GM12865 (cell line): ENCODE results near the gene SRPK2.
A peak's percentile ranks its signal among the peaks of the same experiment; 100 is the strongest.

Source experiments
- DNase-seq: peaks from one replicate; pipeline ENCODE4 v3.0.0; 2010; ENCODE audit warnings: low read depth
- H3K4me3 ChIP-seq: 2 replicates; pipeline ENCODE4 v1.5.1; 2011; ENCODE audit warnings: mild to moderate bottlenecking, low read depth, low read length, control low read depth
- TF ChIP-seq, protein P1 (sequence below): IDR thresholded peaks from 2 replicates; pipeline ENCODE4 v1.5.1; 2011; ENCODE audit warnings: low read length, control low read depth, low read depth, inconsistent platforms; ENCODE audit not compliant: insufficient read depth; ENCODE audit errors: missing control alignments

The SRPK2 gene

DNA sequence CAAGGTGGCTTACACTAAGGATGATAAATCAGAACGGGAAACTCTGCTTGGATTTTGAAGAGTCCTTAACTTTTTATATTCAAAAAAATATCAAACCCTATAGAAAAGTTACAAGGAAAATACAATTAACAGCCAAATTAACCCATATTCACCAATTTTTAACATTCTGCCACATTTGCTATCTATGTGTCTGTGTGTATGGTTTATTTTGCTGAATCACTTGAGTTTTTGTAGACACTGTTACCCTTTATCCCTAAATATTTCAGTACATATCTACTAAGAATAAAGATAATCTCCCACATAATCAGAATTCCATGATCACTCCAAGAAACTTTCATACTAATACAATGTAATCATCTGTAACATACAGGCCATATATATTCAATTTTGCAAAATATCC is 1.2 kb upstream of the SRPK2 start:
- DNase-seq: no peak

DNA sequence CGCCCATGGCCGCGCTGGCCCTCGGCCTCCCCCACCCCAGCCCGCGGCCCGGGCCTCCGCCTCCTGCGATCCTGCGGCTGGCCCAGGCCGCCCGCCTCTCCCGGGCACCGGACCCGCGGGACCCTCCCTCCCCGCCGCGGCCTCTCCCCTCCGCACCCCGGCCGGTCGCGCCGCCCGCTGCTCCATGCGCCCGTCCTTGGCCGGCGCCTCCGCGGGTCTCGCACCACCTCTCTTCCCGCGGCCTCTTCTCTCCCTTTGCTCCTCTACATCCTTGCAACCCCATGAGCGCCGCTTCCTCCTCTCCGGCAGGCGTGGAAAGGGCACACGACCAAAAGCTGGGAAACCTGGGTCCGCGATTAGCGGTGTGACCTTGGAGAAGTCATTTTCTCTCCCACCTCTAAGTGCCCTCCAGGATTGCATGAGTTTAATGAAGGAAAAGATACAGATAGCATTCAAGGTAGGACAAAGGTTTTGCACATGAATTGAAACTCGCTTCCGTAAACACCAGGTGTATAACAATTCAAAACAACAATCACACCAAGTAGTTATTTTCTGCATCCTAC is 448 bp upstream of the SRPK2 start:
- TF ChIP-seq, protein P1, sequence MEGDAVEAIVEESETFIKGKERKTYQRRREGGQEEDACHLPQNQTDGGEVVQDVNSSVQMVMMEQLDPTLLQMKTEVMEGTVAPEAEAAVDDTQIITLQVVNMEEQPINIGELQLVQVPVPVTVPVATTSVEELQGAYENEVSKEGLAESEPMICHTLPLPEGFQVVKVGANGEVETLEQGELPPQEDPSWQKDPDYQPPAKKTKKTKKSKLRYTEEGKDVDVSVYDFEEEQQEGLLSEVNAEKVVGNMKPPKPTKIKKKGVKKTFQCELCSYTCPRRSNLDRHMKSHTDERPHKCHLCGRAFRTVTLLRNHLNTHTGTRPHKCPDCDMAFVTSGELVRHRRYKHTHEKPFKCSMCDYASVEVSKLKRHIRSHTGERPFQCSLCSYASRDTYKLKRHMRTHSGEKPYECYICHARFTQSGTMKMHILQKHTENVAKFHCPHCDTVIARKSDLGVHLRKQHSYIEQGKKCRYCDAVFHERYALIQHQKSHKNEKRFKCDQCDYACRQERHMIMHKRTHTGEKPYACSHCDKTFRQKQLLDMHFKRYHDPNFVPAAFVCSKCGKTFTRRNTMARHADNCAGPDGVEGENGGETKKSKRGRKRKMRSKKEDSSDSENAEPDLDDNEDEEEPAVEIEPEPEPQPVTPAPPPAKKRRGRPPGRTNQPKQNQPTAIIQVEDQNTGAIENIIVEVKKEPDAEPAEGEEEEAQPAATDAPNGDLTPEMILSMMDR: no peak
- peak; percentile 29 for DNase-seq
- H3K4me3 ChIP-seq: peak overlapping the region; percentile 54

More for the DNA sequence above, 1.2 kb upstream of the SRPK2 start:
- TF ChIP-seq, protein P1: no peak
- no peak overlapping the region for H3K4me3 ChIP-seq

DNA sequence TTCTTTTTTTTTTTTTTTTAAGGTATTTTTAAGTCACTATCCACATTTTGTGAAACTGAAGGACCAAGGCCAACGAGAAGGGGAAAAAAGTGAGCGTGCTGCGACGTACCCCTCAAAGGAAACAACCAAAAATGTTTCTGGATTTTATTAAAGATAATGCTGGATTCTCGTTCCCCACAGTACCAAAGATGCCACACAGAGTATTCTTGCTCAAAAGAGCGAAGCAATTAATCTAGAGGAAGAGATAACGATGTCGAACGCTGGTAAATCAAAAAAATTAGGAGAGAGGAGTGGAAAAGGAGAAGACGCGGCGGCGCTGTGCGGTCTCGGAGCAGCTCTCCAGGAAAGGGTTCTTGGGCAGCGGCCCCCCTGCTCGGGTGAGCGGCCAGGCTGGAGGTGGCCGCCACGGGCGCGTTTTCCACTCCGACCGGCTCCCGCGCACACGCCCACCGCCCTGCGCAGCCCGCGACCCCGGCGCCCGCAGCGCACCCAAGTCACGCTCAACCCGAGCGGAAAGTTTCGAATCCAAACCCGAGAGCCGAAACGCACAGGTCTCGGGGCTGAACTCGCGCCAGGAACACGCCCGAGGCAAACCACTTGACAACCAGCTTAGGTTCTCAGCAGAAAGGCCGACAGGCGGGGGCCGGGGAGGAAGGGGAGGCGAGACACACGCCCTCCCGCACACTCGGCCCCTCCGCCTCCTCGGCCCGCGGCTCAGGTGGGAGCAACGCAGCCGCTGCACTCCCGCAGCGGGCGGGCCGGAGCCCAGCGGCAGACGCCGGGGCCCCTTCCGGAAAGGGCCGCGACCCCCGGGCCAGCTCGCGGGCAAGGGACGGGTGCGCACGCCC is 989 bp downstream of the SRPK2 start:
- TF ChIP-seq, protein P1: no peak
- peak; percentile 59 for DNase-seq
- peak overlapping the region; percentile 83 for H3K4me3 ChIP-seq

DNA sequence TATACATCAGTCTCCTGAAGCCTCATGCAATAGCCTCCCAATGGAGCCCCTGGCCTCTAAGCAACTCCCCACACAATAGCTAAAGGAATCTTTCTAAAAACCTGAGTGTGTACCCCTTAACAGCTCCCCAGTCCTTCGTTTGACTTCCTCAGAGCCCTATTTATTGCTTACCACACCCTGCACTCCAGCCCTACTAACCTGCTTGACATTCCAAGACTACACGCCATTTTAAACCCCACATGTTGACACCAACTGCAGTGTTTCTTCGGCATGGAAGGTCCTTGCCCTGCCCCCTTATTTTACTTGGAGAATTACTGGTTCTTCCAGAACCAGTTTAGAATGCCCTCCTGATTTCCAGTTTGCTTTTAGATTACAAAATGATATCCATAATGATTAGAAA is 10.8 kb downstream of the SRPK2 start:
- no peak for DNase-seq
- H3K4me3 ChIP-seq: no peak overlapping the region
- TF ChIP-seq, protein P1: no peak

DNA sequence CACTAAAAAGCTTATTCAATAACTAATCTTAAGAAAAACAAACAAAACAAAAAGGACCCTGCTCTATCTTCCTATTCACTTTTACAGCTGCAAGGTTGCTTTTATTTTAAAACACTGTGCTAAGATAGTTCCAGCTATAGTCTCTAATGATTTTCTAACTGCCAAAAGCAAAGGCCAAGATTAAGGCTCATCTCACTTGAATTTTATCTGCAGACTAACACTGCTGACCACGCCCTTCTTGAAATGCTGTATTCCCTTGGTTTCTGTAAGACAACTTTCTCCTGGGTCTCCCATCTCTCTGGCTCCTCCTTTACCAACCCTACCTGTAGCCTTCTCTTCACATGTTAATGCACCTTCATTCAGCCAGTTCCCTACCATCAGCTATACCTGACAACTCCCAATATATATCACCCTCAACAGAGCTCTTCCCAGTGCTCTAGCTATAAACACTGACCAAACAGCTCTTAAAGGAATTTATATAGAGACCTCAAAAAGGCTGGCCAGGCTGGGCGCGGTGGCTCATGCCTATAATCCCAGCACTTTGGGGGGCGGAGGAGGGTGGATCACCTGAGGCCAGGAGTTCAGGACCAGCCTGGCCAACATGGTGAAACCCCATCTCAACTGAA is 11.7 kb downstream of the SRPK2 start:
- H3K4me3 ChIP-seq: no peak overlapping the region
- no peak for DNase-seq
- TF ChIP-seq, protein P1: no peak

DNA sequence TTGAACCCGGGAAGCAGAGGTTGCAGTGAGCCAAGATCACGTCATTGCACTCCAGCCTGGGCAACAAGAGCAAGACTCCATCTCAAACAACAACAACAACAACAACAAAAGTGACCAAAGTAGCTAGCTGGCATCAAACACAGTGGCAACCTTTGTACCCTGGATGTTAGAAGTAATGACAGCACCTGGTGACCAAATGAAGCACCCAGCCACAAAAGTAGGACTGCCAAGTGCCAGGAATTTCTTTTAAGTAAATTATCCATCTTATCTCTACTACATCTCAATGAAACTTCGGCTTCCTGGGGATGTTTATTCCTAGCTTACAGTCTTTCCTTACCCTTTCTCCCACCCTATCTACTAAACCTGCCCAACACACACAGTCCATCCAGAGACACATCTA is 18.8 kb downstream of the SRPK2 start:
- no peak for DNase-seq
- TF ChIP-seq, protein P1: no peak
- no peak overlapping the region for H3K4me3 ChIP-seq

DNA sequence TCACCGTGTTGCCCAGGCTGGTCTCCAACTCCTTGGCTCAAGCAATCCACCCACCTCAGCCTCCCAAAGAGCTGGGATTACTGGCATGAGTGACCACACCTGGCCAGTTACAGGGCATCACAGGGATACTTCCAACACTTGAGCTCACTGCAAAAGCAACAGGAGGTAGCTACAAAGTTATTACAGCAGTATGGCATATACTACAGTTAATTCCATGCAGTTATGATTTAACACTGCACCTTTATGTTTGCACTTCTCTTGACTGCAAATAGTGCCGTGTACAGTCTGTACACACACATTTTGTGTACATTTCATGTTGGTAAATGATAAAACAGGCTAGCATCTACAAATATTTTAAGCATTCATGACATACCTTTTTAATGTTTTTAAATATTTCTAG is 21.3 kb downstream of the SRPK2 start:
- no peak for DNase-seq
- H3K4me3 ChIP-seq: no peak overlapping the region
- TF ChIP-seq, protein P1: no peak
